ENCODE data around the gene CNBD2.
"Not testable (repeated sequence)": the region's sequence is repeated elsewhere in the genome, so short reads cannot be mapped to it uniquely, and the experiment has no call there.

Gene CNBD2

DNA sequence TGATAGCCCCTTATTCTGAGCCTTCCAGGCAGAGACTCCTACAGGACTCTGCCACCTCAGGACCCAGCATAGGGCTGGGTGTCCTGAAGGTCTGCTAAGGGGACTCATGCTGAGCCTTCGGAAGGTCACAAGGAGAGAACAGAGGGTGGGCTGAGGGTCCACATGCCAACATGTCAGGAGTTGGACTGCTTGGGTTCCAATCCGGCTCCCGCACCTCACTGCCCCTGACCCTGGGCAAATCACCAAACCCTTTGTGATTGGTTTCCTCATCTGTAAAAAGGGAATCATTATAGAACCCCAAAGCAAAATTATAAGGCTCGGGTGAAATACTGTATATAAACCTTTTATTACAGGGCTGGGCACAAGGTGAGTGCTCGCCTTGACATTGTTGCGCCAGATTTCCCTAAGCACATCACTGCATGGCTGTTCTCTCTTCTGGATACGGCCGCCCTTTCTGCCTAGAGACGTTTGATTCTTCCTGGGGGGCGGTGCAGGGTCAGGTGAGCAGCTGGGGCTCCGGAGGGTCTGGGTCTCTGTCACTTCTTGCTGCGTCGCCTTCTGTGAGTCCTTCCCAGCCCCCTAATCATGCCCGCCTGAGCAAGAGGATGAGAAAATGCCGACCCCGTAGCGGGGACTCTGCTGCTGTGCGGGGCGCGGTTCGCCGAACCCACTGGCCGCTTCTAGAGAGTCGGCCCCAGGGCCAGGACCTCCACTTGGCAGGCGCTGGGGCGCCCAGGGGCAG lies 95.7 kb downstream of the CNBD2 start:
- DNase-seq (ENCODE audit: low spot score): no peak

DNA sequence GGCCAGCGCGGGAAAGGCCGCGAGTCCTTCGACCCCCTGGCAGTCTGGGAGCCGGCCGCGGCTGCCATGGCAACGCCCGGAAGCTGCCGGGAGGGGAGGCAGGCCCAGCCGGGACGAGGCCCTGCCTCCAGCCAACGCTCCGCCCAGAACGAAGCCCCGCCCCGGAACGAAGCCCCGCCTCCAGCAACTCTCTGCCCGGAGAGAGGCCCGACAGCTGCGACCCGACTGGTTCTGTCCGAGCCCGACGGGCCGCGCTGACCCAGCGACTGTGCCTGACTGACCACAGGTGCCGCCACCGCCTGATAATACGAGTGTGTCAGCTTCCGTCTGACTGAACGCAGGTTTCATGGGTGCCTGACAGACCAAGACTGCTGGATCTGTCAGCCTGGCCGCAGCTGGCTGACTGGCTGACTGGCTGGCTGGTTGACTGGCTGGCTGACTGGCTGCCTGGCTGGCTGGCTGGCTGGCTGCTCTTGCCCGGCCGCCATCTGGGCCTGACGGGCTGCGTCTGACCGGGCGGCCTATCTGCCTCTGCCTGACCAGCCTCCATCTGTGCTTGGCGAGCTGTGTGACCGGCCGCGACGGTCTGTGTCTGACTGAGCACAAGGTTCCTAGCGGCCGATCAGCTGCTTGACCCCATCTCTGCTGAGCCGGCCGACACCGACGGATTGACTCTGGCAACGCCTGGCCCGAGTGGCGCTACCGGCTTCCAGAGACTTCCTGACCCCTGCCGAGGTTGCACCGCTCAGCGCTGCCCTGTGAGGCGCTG lies 96.5 kb downstream of the CNBD2 start:
- DNase-seq (ENCODE audit: low spot score): peak; percentile 87

DNA sequence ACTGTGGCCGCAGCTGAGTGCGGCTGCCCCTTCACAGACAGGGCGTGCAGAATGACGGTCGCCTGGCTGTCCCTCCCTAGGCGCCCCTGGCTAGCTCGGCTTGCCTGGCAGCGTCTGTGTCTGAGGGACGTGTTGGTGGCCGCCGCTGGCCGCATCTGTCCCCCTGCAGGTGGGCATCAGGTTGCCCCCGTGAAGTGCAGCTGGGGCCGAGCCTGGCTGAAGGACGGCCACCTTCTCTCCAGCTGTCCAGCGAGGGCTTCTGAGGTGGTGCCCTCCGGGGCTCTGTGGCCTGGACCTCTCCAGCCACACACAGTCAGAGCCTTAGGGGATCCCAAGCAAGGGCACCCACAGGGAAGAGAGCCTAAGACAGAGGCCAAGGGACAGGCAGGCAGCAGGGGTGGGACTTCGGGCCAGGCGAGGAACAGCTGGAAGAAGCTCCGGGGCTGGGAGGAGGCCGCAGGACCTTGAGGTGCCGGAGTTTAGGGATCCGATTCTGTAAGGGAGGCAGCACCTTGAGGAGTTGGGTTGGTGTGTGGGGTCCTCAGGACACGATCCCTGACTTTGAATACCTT lies 97.1 kb downstream of the CNBD2 start:
- no peak for DNase-seq (ENCODE audit: low spot score)

DNA sequence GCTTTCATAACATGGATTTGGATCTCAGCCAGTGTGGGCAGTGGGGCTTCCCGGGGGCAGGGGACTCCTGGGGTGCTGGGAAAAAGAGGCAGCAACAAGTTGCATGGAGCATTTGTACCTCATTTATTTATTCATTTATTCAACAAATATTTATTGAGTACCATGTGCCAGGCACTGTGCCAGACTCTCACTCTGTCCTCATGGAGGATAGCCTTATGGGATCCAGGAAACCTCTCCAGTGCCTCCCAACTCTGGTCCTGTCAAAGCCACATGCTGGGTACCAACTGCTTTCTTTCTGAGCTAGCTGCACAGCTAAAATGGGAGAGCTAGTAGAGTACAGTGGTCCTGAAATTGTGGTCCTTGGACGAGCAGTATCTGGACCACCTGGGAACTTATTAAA lies 98.4 kb downstream of the CNBD2 start:
- DNase-seq (ENCODE audit: low spot score): no peak

DNA sequence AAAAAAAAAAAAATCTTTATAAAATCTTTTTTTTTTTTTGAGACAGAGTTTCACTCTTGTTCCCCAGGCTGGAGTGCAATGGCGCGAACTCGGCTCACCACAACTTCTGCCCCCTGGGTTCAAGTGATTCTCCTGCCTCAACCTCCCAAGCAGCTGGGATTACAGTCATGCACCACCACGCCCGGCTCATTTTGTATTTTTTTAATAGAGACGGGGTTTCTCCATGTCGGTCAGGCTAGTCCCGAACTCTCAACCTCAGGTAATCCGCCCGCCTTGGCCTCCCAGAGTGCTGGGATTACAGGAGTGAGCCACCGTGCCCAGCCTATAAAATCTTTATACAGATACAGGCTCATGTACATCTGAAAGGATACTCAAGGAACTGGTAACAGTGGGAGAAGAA lies 100.1 kb downstream of the CNBD2 start:
- not testable (repeated sequence) for DNase-seq (ENCODE audit: low spot score)

DNA sequence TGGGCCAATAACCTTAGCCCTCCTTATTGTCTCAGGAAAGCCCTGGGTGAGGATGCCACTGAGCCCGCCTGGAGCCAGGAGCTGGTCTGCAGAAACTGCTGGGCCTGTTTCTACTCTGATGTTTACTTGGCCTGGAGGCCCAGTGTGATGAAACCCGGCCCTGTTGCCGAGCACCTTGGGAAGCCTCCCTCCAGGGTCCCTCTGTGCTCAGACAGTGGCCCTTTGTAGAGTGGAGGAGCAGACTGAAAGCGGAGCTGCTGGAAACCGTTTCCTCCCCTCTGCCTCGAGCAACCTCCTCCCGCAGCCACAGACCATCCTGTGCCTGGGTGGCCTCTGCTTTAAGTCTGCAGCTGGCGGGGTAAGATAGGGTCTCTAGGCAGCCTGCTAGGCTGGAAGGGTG lies 102.1 kb downstream of the CNBD2 start:
- no peak for DNase-seq (ENCODE audit: low spot score)

DNA sequence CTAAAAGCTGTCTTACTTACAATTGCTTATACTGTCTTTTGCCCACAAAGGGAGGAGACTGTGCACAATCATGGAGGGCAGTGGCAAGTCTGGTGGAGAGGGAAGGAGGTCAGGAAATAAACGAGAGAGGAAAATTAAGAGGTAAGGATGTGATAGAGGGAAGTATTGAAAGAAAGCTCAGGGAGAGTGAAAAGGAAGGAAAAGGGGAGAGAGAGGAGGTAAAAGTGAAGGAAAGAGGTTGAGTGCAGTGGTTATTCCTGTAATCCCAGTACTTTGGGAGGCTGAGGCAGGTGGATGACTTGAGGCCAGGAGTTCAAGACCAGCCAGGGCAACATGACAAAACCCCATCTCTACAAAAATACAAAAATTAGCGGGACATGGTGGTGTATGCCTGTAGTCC lies 103.5 kb downstream of the CNBD2 start:
- DNase-seq (ENCODE audit: low spot score): no peak

DNA sequence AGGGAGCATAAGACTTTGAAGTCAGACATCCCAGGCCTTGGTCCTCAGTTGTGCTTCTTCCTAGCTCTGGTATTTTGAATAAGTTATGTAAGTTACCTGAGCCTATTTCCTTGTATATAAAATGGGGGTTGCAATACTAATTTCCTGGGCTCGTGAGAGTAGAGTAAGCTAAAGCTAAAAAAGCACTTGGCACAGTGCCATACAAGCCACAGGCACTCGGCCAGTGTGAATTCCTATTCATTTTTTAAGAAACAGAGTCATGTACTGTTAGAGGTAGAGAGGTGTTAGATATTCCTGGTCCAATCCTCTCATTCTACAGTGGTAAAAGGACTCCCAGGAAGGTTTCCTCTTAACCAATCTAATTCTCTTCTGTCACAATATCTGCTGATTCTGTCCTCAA lies 106.6 kb downstream of the CNBD2 start:
- DNase-seq (ENCODE audit: low spot score): no peak

DNA sequence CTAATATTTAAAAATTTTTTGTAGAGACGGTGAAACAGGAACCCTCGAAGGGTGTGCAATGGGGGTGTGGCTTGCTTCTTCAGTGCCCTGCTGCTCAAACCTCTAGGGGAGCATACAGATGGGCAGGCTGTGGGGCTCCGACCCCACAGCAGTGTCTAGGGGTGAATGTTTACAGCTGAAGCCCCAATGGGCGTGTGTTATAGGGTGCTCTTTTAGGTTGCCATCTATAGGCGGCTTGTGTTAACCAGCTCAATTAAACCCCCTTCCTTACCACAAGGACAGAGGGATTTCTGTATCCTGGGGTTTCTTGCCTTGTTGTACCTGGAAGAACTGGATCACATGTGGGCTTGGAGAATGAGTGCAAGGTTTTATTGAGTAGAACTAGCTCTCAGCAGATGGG lies 109.4 kb downstream of the CNBD2 start:
- DNase-seq (ENCODE audit: low spot score): not testable (repeated sequence)

DNA sequence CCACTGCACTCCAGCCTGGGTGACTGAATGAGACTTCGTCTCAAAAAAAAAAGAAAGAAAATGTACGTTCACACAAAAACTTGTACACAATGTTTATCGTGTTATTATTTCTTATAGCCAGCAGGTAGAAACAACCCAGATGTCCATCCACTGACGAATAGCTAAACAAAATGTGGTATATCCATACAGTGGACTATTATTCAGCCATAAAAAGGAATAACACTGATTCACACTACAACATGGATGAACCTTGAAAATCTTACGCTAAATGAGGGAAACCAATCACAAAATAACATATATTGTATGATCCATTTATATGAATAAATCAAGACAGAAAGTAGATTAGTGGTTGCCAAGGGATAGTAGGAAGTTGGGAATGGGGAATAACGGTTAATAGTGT lies 111.1 kb downstream of the CNBD2 start:
- no peak for DNase-seq (ENCODE audit: low spot score)

DNA sequence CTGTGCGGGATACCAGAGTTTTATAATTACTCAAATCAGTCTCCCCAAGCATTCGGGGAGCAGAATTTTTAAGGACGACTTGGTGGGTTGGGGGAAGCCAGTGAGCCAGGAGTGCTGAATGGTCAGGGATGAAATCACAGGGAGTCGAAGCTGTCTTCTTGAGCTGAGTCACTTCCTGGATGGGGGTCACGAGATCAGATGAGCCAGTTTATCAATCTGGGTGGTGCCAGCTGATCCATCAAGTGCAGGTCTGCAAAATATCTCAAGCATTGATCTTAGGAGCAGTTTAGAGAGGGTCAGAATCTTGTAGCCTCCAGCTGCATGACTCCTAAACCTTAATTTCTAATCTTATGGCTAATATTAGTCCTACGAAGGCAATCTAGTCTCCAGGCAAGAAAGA lies 111.6 kb downstream of the CNBD2 start:
- DNase-seq (ENCODE audit: low spot score): not testable (repeated sequence)

Data from HuH-7.5 (cell line).